ENCODE results near the gene CPED1.

GRCh38 chr7:120941064-120941463 is 47.4 kb upstream of the CPED1 start:
- no peak for TF ChIP-seq EZH2phosphoT487 (IDR thresholded peaks at IDR 0.05; ENCODE audit: borderline replicate concordance, low read depth, low read length)
- TF ChIP-seq, protein P1, sequence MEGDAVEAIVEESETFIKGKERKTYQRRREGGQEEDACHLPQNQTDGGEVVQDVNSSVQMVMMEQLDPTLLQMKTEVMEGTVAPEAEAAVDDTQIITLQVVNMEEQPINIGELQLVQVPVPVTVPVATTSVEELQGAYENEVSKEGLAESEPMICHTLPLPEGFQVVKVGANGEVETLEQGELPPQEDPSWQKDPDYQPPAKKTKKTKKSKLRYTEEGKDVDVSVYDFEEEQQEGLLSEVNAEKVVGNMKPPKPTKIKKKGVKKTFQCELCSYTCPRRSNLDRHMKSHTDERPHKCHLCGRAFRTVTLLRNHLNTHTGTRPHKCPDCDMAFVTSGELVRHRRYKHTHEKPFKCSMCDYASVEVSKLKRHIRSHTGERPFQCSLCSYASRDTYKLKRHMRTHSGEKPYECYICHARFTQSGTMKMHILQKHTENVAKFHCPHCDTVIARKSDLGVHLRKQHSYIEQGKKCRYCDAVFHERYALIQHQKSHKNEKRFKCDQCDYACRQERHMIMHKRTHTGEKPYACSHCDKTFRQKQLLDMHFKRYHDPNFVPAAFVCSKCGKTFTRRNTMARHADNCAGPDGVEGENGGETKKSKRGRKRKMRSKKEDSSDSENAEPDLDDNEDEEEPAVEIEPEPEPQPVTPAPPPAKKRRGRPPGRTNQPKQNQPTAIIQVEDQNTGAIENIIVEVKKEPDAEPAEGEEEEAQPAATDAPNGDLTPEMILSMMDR (conservative IDR thresholded peaks at IDR 0.05; ENCODE audit: low read length) = peak; percentile 66

Data from OCI-LY7 (cell line).